NCI-H2029 treated with DMSO at 0.1 percent for 48 hours (cell line): ENCODE data around the gene ZNF189.

ENCODE experiments used
- DNase-seq: peaks from one replicate; lab custom pipeline; 2025; lab: John Stamatoyannopoulos, UW

ZNF189 gene

GRCh38 chr9:101398068-101398929, at the start of gene ZNF189, which contains the start of gene MRPL50:
ZNF189 (plus strand) TSS chr9:101398851; CDS start chr9:101399157, 306 bp downstream.
MRPL50 (minus strand) TSS chr9:101398618; CDS start chr9:101398592, 26 bp downstream.
- peak; percentile 97 for DNase-seq

GRCh38 chr9:101350285-101350684, 48.4 kb upstream of the ZNF189 start:
- no peak for DNase-seq

GRCh38 chr9:101352892-101353463, 45.7 kb upstream of the ZNF189 start:
- DNase-seq: no peak

- DNase-seq: no peak
These were observed 45.0 kb upstream of the ZNF189 start for GRCh38 chr9:101353683-101354082.

GRCh38 chr9:101354143-101354764, 44.4 kb upstream of the ZNF189 start:
- DNase-seq: no peak

- DNase-seq: no peak
These were observed 43.6 kb upstream of the ZNF189 start for GRCh38 chr9:101354765-101355708.

GRCh38 chr9:101356619-101357018, 42.0 kb upstream of the ZNF189 start:
- DNase-seq: no peak

- no peak for DNase-seq
These were observed 39.0 kb upstream of the ZNF189 start for GRCh38 chr9:101359679-101360078.

GRCh38 chr9:101360647-101361046, 38.0 kb upstream of the ZNF189 start:
- DNase-seq: no peak

- no peak for DNase-seq
These were observed 36.2 kb upstream of the ZNF189 start for GRCh38 chr9:101362450-101362849.

GRCh38 chr9:101365181-101365580, 33.5 kb upstream of the ZNF189 start:
- no peak for DNase-seq

GRCh38 chr9:101366038-101366756, 32.5 kb upstream of the ZNF189 start:
- no peak for DNase-seq

GRCh38 chr9:101367323-101367722, 31.3 kb upstream of the ZNF189 start:
- no peak for DNase-seq

GRCh38 chr9:101369286-101369685, 29.4 kb upstream of the ZNF189 start:
- no peak for DNase-seq

- DNase-seq: no peak
These were observed 28.6 kb upstream of the ZNF189 start for GRCh38 chr9:101369884-101370531.

GRCh38 chr9:101371813-101372212, 26.8 kb upstream of the ZNF189 start:
- DNase-seq: no peak

- DNase-seq: no peak
These were observed 26.1 kb upstream of the ZNF189 start for GRCh38 chr9:101372327-101373118.

GRCh38 chr9:101375546-101375945, 23.1 kb upstream of the ZNF189 start:
- DNase-seq: no peak

GRCh38 chr9:101376111-101376848, 22.4 kb upstream of the ZNF189 start:
- no peak for DNase-seq
